Neuronal stem cell (in vitro differentiated cells): ENCODE data around the gene CPD.

Experiments used
- DNase-seq: peaks from one replicate; pipeline ENCODE4 v3.0.0-alpha.2; 2013; ENCODE audit warnings: low spot score
- H2AFZ ChIP-seq: one replicate; pipeline ENCODE4 v1.6.1; 2013; ENCODE audit warnings: mild to moderate bottlenecking, low read length, inconsistent platforms
- H2AK5ac ChIP-seq: 2 replicates; pipeline ENCODE4 v1.6.1; 2013; ENCODE audit warnings: low read depth, mild to moderate bottlenecking, inconsistent platforms, low read length, moderate library complexity, mixed read lengths
- H2BK120ac ChIP-seq: 2 replicates; pipeline ENCODE4 v1.6.1; 2013; ENCODE audit warnings: low read depth, mild to moderate bottlenecking, inconsistent platforms, low read length, moderate library complexity, mixed read lengths
- H2BK12ac ChIP-seq: one replicate; pipeline ENCODE4 v1.6.1; 2013; ENCODE audit warnings: low read length, inconsistent platforms
- H2BK15ac ChIP-seq: 2 replicates; pipeline ENCODE4 v1.6.1; 2013; ENCODE audit warnings: mild to moderate bottlenecking, low read length, inconsistent platforms, mixed read lengths
- H2BK5ac ChIP-seq: one replicate; pipeline ENCODE4 v1.6.1; 2013; ENCODE audit warnings: inconsistent platforms, mild to moderate bottlenecking, low read length, moderate library complexity
- H3K14ac ChIP-seq: one replicate; pipeline ENCODE4 v1.6.1; 2013; ENCODE audit warnings: low read length, inconsistent platforms
- H3K18ac ChIP-seq: 2 replicates; pipeline ENCODE4 v1.6.1; 2013; ENCODE audit warnings: low read length, inconsistent platforms
- H3K23ac ChIP-seq: 2 replicates; pipeline ENCODE4 v1.6.1; 2013; ENCODE audit warnings: low read depth, mild to moderate bottlenecking, mixed read lengths, low read length, inconsistent platforms; ENCODE audit not compliant: poor library complexity
- H3K27ac ChIP-seq: replicated peaks from 3 replicates; pipeline ENCODE4 v1.5.1; 2013; ENCODE audit warnings: low read length, inconsistent platforms
- H3K27me3 ChIP-seq, 3 experiments: 2 replicates each; pipeline ENCODE4 v1.6.1; 2013; ENCODE audit warnings: low read length in 3 of 3, mild to moderate bottlenecking in 2 of 3, inconsistent platforms in 1 of 3, low read depth in 1 of 3, mixed read lengths in 1 of 3, moderate library complexity in 1 of 3; ENCODE audit not compliant: control insufficient read depth in 3 of 3, insufficient read depth in 3 of 3
- H3K36me3 ChIP-seq, 2 donors: replicated peaks in 1 of 2; 2 replicates each; pipeline ENCODE4 v1.6.1; 2013; ENCODE audit warnings: low read length in 2 of 2; ENCODE audit not compliant: control insufficient read depth in 2 of 2, insufficient read depth in 2 of 2
- H3K4ac ChIP-seq: 2 replicates; pipeline ENCODE4 v1.6.1; 2013; ENCODE audit warnings: inconsistent platforms, mild to moderate bottlenecking, low read length, moderate library complexity
- H3K4me1 ChIP-seq, 2 donors: 1 replicate in 1 of 2; 2 replicates in 1 of 2; pipeline ENCODE4 v1.6.1; 2013; ENCODE audit warnings: low read length in 2 of 2, low read depth in 1 of 2; ENCODE audit not compliant: control insufficient read depth in 2 of 2, insufficient read depth in 1 of 2
- H3K4me2 ChIP-seq: one replicate; pipeline ENCODE4 v1.6.1; 2013; ENCODE audit warnings: mild to moderate bottlenecking, low read length, inconsistent platforms; ENCODE audit not compliant: insufficient read depth, poor library complexity, severe bottlenecking
- H3K4me3 ChIP-seq, 2 donors: 2 replicates each; pipeline ENCODE4 v1.5.1; 2013; ENCODE audit warnings: low read length in 2 of 2, mild to moderate bottlenecking in 2 of 2, inconsistent platforms in 1 of 2, moderate library complexity in 1 of 2
- H3K79me1 ChIP-seq: one replicate; pipeline ENCODE4 v1.6.1; 2013; ENCODE audit warnings: low read depth, mild to moderate bottlenecking, inconsistent platforms, low read length, moderate library complexity
- H3K9ac ChIP-seq: one replicate; pipeline ENCODE4 v1.6.1; 2013; ENCODE audit warnings: mild to moderate bottlenecking, low read depth, low read length, inconsistent platforms; ENCODE audit not compliant: poor library complexity
- H3K9me3 ChIP-seq, 2 donors: replicated peaks in 1 of 2; 2 replicates each; pipeline versions ENCODE3 to v1.6.1; 2013; ENCODE audit warnings: low read length in 2 of 2, mild to moderate bottlenecking in 2 of 2, inconsistent platforms in 1 of 2, low read depth in 1 of 2, mixed read lengths in 1 of 2, moderate library complexity in 1 of 2; ENCODE audit not compliant: control insufficient read depth in 2 of 2, insufficient read depth in 1 of 2
- H4K8ac ChIP-seq: one replicate; pipeline ENCODE4 v1.6.1; 2013; ENCODE audit warnings: low read depth, mild to moderate bottlenecking, inconsistent platforms, low read length, moderate library complexity
- H4K91ac ChIP-seq: one replicate; pipeline ENCODE4 v1.6.1; 2013; ENCODE audit warnings: low read length, low read depth, mild to moderate bottlenecking, inconsistent platforms; ENCODE audit not compliant: poor library complexity
- WGBS, 2 donors: extraction: QIAGEN DNeasy Blood & Tissue Kit; methylation state at CpG; one replicate each; pipeline ENCODE4 v1.1.7; 2013; ENCODE audit warnings: missing lambda C conversion rate in 2 of 2, mixed read lengths in 1 of 2; ENCODE audit not compliant: insufficient read length in 2 of 2, insufficient replicate concordance in 1 of 2; ENCODE audit errors: extremely low coverage in 2 of 2; 5-methylcytosine and 5-hydroxymethylcytosine counted together

Gene CPD

GRCh38 chr17:30354701-30355100 lies 24.0 kb upstream of the CPD start:
- Histone ChIP-seq H2BK5ac (no peak overlapping the region), H3K9me3 (no peaks in the 10 kb centered on the region), H3K9ac (no peak overlapping the region), H4K8ac (no peak overlapping the region), H2BK12ac (no peak overlapping the region), H2BK15ac (no peak overlapping the region), H3K4me2 (no peak overlapping the region), H2BK120ac (no peak overlapping the region), H2AFZ (no peak overlapping the region), H3K14ac (no peak overlapping the region), H3K79me1 (no peaks in the 10 kb centered on the region), H4K91ac (no peak overlapping the region), H2AK5ac (no peak overlapping the region), H3K4me3 (no peak overlapping the region), H3K4ac (no peak overlapping the region), H3K27me3 (no peaks in the 10 kb centered on the region), H3K4me1 (no peaks in the 10 kb centered on the region), H3K36me3 (no peaks in the 10 kb centered on the region), H3K18ac (no peak overlapping the region), H3K27ac (no peak overlapping the region), H3K23ac (no peak overlapping the region)
- DNase-seq: no peak

- Histone ChIP-seq H2BK120ac (no peak overlapping the region), H2BK15ac (no peak overlapping the region), H4K8ac (no peak overlapping the region), H3K9ac (no peak overlapping the region), H3K27ac (no peak overlapping the region), H3K14ac (no peak overlapping the region), H3K4me3 (no peak overlapping the region), H3K18ac (no peak overlapping the region), H3K4me2 (no peak overlapping the region), H3K4ac (no peak overlapping the region), H3K27me3 (peaks cover 0 to 1% (median 0%) of the 10 kb centered on the region in 3 experiments), H3K9me3 (peaks cover under 1 to 3% of the 10 kb centered on the region in 2 donors), H2BK5ac (no peak overlapping the region), H2AK5ac (no peak overlapping the region), H3K79me1 (no peaks in the 10 kb centered on the region), H3K23ac (no peak overlapping the region), H3K36me3 (no peaks in the 10 kb centered on the region), H2BK12ac (no peak overlapping the region), H4K91ac (no peak overlapping the region), H3K4me1 (no peaks in the 10 kb centered on the region), H2AFZ (no peak overlapping the region)
- DNase-seq: no peak
Observed at GRCh38 chr17:30357476-30357875, 21.3 kb upstream of the CPD start.

GRCh38 chr17:30358055-30358760 lies 20.5 kb upstream of the CPD start:
- Histone ChIP-seq H3K18ac (no peak overlapping the region), H3K27me3 (peaks cover 0 to 3% (median 0%) of the 10 kb centered on the region in 3 experiments), H2BK12ac (no peak overlapping the region), H3K4me1 (peaks cover 0 to 2% of the 10 kb centered on the region in 2 donors), H2AK5ac (no peak overlapping the region), H3K14ac (no peak overlapping the region), H3K36me3 (no peaks in the 10 kb centered on the region), H3K27ac (no peak overlapping the region), H3K23ac (no peak overlapping the region), H2AFZ (no peak overlapping the region), H3K9me3 (peaks cover 3 to 4% of the 10 kb centered on the region in 2 donors), H2BK15ac (no peak overlapping the region), H4K91ac (no peak overlapping the region), H3K9ac (no peak overlapping the region), H2BK120ac (no peak overlapping the region), H3K4ac (no peak overlapping the region), H2BK5ac (no peak overlapping the region), H3K4me3 (no peak overlapping the region), H4K8ac (no peak overlapping the region), H3K79me1 (peaks cover 1% of the 10 kb centered on the region), H3K4me2 (no peak overlapping the region)
- DNase-seq: no peak
- no CpG with 5 or more reads among the region's 5 CpGs for WGBS, 2 donors

GRCh38 chr17:30360086-30360808 lies 18.5 kb upstream of the CPD start:
- Histone ChIP-seq H3K79me1 (peaks cover 1% of the 10 kb centered on the region), H3K18ac (no peak overlapping the region), H2BK5ac (no peak overlapping the region), H2BK15ac (no peak overlapping the region), H2AFZ (no peak overlapping the region), H3K4ac (no peak overlapping the region), H3K9me3 (peaks cover 3 to 6% of the 10 kb centered on the region in 2 donors), H2BK120ac (no peak overlapping the region), H3K36me3 (no peaks in the 10 kb centered on the region), H3K9ac (no peak overlapping the region), H3K27me3 (peaks cover 0 to 3% (median 0%) of the 10 kb centered on the region in 3 experiments), H3K4me3 (no peak overlapping the region), H3K27ac (no peak overlapping the region), H3K23ac (no peak overlapping the region), H4K8ac (no peak overlapping the region), H3K4me2 (no peak overlapping the region), H2BK12ac (no peak overlapping the region), H4K91ac (no peak overlapping the region), H3K4me1 (peaks cover 0 to 2% of the 10 kb centered on the region in 2 donors), H3K14ac (no peak overlapping the region), H2AK5ac (no peak overlapping the region)
- no peak for DNase-seq
- 100% methylated on average over 1 of the region's 8 CpGs; no CpG with 5 or more reads in 1 of the 2 donors for WGBS, 2 donors
